Right lung (tissue), 10 donors: ENCODE measurements around the gene RNU1-2. TPM values are rescaled to one million over a fixed set of nuclear protein-coding genes. Genes with fewer than 3 reads are reported as not detected.
"Not testable (repeated sequence)": the region's sequence is repeated elsewhere in the genome, so short reads cannot be mapped to it uniquely, and the experiment has no call there.

Experiments
- DNase-seq, 2 donors: peaks; one replicate each; pipeline ENCODE4 v3.0.0-alpha.2; 2013
- long read RNA-seq, 8 donors: transcript quantifications; one replicate each; lab custom pipeline, GENCODE V29; 2026
- polyA plus RNA-seq, 5 donors: library from polyadenylated mRNA; unstranded; fragments of 120-200 nt; gene quantifications; one replicate each; pipeline versions ENCODE4 v1.2.1 to v1.2.3, GENCODE V29; 2013; ENCODE audit warnings: inconsistent platforms in 1 of 5, low replicate concordance in 1 of 5; ENCODE audit not compliant: insufficient read length in 5 of 5, insufficient read depth in 1 of 5

The RNU1-2 gene
- polyA plus RNA-seq = 1 to 10 TPM in 2 of 5 donors, not detected in 3; 1.3 to 2.7 TPM
- long read RNA-seq, donor 1 = 0 reads
- long read RNA-seq, donor 2 = 0 reads
- long read RNA-seq, donor 3 = 0 reads
- long read RNA-seq, donor 4 = 0 reads
- long read RNA-seq, donor 5, partial matches to known transcripts = 0 of 2 reads
- long read RNA-seq, donor 5, other reads (novel, unspliced or antisense) = 0 of 2 reads
- long read RNA-seq, donor 6 = 0 reads
- long read RNA-seq, donor 7 = 0 reads
- long read RNA-seq, donor 8 = 0 reads

DNA sequence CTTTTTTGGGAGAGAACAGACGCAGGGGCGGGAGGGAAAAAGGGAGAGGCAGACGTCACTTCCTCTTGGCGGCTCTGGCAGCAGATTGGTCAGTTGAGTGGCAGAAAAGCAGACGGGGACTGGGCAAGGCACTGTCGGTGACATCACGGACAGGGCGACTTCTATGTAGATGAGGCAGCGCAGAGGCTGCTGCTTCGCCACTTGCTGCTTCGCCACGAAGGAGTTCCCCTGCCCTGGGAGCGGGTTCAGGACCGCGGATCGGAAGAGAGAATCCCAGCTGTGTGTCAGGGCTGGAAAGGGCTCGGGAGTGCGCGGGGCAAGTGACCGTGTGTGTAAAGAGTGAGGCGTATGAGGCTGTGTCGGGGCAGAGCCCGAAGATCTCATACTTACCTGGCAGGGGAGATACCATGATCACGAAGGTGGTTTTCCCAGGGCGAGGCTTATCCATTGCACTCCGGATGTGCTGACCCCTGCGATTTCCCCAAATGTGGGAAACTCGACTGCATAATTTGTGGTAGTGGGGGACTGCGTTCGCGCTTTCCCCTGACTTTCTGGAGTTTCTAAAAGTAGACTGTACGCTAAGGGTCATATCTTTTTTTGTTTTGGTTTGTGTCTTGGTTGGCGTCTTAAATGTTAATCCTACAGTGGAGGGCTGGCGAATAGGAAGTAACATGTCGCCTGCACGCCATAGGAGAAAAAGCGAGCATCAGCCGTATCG lies at the start of gene RNU1-2:
Gene RNU1-2 (plus strand): TSS at position 383 of the 718 bp plus-strand sequence.
- DNase-seq = peak; percentile 93 to 96

DNA sequence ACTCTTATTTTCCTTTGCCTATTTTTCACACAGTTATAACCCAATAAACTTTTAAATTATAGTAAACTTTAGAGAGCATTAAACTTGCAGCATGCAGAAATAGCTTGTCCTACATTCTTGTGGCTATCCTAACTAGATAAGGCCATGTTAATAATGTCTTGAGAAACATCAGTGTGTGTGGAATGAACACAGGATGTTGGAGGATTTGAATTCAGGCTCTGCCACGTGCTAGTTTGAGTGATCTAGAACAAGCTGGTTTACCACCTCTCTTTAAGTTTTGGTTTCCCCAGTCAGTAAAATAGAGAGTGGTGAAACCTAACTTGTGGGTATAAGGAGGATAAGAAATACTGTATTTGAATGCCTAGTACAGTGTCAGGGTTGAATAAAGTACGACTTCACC lies 39.6 kb upstream of the RNU1-2 start:
- not testable (repeated sequence) for DNase-seq

DNA sequence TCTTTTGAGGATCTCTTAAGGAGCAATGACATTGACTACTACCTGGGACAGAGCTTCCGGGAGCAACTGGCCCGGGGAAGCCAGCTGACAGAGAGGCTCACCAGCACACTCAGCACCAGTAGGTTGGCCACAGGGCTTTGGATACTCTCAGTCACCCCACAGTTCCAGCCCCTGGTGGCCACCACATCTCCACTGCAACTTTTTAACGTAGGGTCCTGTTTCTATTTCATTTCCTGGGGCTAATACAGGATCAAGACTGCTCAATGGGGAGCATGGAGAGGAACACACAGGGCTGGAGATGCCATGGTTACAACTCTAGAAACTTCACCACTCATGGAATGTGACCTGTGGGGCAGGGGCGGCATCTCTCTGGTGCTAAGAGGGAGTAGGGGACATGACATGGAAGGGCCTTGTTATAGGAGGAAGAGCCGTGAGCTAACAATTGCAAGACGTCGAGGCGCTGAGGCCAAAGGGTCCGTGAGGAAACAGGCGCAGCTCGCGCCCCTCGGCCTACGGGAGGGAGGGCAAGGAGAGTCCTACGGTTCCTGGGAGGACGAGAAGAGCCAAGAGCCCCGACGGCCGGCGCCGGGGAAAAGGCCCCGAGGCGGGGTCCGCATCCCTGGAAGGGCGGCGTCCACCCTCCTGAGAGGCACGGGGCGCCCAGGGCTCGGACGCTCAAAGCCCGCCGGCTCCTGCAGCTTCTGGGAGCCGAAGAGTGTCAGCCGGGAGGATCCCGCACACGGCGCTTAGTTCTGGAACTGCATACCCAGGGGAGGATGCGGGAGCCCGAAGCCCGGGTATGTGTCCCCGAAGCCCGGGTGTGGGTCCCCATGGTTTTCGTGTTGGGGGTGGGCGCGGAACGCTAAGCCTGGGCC lies 36.4 kb upstream of the RNU1-2 start:
- not testable (repeated sequence) for DNase-seq

DNA sequence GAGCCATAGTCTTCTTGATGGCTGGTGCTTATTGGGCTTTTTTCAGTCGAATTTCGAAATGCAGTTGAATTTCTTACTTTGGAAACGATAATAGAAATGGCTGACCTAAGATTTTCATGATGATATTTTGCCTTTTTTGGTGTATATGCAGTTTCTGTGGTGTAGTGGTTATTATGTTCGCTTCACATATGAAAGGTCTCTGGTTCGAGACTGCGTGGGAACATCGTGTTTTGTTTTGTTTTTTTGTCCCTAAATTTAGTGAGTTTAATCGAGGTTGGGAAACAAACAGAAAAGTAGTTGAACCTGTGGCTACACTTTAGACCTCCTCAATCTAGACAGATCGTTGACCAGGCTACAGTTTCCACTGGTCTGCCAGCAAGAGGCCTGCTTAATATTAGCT lies 35.7 kb upstream of the RNU1-2 start:
- DNase-seq = not testable (repeated sequence)

DNA sequence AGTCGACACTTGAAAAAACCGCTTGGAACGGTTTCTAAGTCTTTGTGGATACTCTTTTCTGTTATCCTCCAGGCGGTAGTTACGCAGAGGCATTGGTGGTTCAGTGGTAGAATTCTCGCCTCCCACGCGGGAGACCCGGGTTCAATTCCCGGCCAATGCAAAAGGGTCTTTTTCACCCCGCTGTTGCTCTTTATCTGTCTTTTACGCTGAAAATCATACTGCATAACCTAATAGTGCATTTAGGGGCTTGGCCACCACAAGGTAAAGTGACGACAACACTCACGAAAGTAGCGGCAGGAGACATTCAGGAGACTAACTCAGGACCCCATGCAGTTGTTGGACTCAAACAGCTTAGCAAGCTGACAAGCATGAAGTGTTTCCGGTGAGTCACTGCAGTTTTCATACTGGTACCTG lies 33.9 kb upstream of the RNU1-2 start:
- not testable (repeated sequence) for DNase-seq

DNA sequence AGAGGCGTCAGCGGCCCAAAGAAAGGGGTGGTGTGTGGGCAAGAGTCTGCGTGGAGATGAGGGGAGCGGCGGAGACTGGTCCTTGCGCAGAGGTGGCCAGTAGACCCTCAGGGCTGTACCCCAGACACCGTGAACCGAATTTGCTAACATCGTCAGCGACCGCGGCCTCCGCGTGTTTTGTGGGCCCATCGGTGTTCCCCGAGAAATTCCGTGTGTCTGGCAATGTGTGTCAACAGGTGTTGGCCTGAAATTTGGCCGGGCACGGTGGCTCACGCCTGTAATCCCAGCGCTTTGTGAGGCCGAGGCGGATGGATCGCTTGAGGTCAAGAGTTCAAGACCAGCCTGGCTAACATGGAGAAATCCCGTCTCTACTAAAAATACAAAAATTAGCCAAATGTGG lies 33.4 kb upstream of the RNU1-2 start:
- not testable (repeated sequence) for DNase-seq

DNA sequence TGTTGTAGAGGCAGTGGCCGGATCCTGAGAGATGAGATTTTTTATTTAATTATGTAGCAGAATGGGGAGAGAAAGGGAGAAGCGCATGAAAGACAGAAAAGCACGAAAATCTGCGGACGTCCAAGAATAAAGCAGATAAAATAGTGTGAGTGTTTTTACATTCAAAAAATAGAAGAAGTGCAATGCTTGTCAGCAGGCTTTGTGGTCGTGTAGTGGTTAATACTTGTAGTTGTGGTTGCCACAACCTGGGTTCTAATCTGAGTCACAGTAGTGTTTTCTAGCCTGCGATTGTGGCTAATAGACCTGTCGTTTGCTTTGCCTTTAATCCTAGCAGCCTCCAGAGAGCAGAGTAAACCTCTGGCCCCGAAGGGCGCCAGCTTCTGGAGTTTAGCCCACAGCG lies 32.8 kb upstream of the RNU1-2 start:
- DNase-seq = not testable (repeated sequence)

DNA sequence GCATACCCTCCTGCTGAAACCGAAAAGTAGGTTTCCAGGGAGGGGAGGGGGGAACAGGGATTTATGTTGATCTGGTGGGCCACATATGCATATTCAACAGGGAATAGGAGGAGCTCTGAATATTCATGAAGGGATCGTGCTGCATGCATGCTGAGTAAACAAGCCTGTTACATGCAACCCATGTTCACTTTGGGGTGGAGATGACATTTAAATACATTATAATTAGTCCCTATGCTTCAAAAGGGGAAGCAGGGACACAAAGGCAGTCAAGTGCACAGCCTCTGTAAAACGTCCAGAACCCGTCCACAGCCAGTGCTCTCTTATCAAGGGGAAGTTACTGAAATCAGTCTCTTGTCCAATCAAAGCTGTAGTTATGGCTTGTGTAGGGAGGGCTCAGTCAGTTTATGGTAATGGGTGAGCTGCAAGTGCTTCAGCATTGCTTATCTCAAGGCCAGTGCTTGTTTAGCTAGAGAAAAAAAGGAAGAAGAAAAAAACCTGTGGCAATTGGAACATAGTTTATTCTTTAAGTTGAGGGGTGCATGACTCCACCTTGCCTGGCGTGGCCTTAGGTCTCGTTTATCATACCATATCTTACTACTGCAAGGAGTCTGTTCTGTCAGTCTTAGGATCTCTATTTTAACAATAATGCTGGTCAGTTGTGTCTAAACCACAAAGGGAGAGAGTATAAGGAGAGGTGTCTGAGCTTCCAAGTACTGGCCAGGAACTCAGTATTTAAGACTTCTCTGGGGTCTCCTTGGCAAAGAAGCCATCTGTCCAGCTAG lies 28.7 kb upstream of the RNU1-2 start:
- not testable (repeated sequence) for DNase-seq

DNA sequence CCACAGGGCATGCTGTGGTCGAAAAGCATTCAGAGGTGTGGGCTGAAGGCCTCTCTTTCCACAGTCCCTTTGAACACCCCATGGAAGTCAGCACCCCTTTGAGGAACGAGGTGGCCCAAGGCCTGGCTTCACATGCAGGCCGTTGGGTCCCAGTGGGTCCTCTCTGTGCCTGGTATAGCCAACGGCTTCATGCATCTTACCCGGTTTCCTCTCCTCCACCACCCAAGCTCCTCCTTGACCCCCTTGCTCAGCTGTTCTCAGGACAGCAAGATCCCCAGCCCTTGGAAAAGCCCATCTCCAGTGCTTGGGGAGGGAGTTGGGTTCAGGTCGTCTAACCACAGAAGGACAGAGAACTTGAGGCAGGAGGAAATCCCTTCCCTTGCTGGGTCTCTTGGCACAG lies 27.0 kb upstream of the RNU1-2 start:
- not testable (repeated sequence) for DNase-seq

DNA sequence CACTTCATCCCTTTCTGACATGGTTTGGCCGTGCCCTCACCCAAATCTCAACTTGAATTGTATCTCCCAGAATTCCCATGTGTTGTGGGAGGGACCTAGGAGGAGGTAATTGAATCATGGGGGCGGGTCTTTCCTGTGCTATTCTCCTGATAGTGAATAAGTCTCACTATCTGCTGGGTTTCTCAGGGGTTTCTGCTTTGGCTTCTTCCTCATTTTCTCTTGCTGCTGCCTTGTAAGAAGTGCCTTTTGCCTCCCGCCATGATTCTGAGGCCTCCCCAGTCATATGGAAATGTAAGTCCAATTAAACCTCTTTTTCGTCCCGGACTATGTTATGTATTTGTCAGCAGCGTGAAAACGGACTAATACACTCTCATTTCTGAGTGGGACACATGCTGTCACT lies 25.8 kb upstream of the RNU1-2 start:
- not testable (repeated sequence) for DNase-seq

DNA sequence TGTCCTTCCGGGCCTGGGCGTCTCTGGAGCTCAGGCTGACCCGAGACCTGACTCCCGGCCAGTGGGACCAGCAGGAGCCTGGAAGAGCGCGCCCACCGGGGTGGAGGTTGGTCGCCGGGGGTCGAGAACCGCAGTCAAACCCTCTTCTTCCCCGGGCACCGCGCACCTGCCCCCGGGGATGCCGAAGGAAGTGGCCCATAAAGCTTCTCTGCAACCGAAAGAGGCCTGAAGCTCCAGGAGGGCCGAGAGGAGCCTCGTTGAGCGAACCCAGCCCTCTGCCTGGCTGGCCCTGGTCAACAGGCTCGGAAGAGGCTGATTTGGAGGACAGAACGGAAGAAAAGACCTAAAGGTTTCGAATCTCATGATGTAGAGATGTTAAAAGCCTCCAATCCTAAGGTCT lies 24.6 kb upstream of the RNU1-2 start:
- not testable (repeated sequence) for DNase-seq

DNA sequence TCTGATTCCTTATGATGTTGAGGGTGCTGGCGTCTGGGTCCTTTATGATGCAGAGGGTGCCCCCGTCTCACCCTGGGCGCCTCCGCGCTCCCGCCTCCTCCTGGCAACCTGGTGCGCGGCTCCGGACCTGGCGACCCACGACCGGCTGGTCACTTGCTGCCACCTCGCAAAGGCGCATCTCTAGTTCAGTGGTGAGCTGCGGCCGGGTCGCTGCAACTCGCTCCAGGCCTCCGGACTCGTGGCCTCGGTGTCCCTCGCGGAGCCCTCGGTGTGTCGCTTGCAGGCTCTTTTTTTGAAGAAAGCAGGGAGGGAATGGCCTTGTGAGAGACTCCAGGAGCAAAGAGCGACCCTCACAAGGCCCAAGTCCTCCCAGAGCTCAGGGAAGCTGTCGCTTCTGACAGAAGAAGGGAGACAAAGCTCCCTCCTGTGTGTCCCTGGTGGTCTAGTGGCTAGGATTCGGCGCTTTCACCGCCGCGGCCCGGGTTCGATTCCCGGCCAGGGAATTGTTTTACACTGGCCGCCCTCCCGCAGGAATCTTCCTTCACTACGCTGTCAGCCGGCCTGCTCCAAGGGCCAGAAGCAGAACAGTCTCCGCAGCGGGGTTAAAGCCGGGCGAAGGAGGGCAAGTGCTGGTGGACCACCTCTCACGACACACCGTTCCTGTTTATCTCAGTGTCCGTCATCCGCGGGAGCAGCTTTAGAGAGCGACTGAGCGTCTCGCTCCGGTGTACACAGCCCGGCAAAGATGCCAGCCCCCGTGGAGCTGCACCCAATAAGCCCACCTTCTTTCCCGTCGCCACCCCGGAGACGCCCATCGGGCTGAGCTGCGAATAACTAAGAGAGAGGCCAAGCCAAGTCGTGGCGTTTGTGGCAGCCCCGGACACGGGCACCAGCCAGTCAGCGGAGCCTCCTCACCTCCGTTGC lies 23.4 kb upstream of the RNU1-2 start:
- DNase-seq = peak in 1 of 2 donors; percentile 79

DNA sequence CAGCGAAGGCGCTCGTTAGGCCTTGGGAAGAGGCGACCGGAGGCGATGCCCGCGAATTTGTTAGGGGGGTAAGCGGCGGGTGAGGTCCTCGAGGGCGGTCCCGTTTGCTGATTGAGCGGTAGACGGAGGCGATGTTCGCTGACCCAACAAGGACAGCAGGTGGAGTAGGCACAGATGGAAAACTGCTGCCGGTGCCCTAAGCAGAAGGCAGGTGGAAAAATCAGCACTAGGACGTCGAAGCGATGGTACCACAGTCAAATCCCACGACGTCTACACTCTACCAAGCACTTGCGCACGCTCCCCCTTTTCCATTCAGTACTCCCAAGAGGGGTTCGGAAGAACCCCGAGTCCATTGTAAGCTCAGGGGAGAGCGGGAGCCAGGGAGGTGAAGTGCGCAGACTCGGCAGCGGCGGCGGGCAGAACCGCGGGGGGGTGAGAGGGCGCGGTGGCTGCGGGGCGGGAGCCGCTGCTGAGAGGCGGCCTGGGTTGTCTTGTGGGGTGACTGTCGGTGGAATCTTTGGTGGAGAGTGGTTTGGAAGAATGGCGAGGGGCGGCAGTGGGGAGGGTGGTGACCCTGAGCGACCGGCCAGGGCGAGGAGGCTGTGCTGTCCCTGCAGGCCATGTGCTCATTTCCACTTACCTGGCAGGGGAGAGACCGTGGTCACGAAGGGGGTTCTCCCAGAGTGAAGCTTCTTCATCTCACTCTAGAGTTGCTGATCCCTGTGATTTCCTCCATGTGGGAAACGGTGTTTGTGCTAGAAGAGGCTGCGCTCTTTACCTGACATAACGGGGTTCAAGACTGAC lies 22.5 kb upstream of the RNU1-2 start:
- DNase-seq = not testable (repeated sequence)

DNA sequence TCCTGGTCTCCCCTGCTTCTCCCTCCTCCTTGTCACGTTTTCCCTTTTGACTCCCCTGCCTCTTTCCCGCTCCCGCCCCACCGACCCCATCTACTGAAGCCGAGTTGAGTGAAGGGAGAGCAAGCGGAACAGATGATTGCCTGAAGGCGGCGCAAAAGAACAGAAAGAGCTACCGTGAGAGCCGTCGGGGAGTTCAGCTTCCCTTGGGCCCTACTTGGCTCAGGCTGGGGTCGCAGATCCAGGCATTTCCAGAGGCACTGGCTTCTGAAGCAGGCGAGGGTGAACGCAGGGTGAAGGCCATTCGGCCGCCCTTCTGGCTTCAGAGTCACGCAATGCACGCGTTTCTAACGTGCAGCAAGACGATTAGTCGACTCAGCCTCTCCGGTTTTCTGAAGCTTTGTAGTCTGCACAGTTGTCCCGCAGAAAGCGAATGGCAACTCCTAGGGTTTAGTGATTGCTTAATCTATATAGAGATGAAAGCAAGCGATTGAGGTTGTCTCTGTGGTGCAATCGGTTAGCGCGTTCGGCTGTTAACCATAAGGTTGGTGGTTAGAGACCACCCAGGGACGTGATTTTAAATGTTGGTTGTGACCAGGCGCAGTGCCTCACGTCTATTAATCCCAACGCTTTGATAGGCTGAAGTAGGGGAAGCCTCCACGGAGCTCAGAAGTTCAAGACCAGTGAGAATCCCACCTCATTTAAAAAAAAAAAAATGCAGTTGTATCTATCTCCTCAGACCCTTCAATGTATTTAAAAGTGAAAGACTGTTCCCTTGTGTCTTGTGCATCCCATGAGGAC lies 20.6 kb upstream of the RNU1-2 start:
- not testable (repeated sequence) for DNase-seq

DNA sequence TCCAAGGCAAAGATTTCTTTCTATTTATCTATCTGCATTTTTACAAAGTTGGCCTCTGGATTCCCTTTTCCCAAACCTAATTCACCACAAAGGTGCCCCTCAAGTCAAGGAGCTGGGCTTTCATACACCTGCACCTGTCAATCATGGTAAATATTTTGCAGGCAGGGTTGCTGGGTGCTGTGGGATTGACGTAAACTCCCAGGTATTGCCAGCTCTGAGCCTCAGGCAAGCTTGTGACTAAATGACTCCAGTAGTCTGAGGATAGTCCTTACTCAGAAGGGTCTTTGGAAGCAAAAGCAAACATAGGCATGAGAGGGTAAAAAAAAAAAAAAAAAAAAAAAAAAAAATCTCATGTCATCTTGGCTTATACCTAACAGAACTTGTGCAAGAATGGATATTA lies 14.0 kb upstream of the RNU1-2 start:
- not testable (repeated sequence) for DNase-seq

DNA sequence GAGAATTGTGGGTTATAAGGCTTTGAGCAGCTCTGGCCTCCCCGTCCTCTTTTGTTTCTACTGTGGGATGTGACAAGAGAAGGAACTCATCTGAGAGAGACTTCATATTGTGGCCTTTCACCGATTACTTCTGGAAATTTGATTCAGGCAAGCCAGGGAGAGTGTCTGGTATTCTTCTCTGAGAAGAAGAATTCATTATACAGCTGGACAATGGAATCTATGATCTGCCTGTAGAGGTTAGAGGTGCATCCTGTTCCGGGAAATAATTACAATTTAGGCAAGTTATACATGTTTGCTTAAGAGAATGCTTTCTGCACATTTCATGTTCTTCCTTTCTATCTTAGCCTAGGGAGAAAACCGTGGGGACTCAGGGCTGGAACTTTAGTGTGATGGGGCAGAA lies 12.8 kb upstream of the RNU1-2 start:
- DNase-seq = no peak

DNA sequence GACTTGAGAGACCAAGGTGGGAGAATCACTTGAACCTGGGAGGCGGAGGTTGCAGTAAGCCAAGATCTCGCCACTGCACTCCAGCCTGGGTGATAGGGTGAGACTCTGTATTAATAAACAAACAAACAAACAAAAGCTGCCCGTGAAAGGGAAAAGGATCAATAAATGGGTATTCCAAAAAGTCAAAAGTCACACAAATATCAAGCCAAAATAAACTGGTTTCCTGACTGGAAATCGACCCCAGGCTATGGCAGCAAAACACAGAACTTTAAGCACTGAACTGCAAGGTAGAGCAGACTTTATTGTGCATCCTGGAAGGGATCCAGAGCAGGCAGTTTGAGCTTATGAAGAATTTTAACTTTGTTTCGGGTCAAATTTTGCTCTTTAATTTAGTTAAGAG lies 11.3 kb upstream of the RNU1-2 start:
- not testable (repeated sequence) for DNase-seq

DNA sequence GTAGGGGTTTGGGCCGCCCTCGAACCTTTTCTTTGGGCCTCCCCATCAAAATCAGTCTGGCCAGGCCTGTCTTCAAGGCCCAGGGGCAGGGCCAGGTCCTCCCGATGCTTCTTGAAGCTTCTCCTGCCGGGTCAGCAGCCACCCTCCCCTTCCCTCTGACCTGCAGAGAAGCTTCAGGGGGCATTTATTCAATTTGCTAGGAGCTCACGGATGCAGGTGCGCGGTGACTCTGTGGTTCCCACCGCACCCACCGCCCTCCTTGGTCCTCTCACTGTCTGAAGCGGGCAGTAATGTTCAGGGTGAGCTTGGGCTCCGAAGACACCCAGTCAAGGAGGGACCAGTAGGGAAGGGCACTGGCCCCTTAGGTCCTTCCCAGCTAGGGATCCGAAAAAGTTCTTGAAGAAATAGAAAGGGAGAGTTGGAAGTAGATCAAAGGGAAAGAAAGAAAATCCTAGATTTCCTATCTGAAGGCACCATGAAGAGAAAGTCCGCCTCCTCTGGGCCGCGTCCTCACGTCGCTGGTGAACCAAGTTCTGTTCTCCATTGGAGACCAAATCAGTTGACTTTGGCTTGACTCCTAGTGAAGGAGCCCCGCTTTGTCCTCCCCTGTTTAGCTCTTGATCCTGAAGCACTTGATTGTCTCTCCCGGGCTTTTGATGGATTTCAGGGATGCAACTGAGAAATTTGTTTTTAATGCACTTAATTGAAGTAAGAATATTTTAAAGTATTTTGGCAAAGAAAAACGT lies 8.7 kb upstream of the RNU1-2 start:
- no peak for DNase-seq
